ENCODE results near the gene PRSS12.

GRCh38 chr4:118329849-118330248 lies 23.0 kb downstream of the PRSS12 start:
- TF ChIP-seq, protein P1, sequence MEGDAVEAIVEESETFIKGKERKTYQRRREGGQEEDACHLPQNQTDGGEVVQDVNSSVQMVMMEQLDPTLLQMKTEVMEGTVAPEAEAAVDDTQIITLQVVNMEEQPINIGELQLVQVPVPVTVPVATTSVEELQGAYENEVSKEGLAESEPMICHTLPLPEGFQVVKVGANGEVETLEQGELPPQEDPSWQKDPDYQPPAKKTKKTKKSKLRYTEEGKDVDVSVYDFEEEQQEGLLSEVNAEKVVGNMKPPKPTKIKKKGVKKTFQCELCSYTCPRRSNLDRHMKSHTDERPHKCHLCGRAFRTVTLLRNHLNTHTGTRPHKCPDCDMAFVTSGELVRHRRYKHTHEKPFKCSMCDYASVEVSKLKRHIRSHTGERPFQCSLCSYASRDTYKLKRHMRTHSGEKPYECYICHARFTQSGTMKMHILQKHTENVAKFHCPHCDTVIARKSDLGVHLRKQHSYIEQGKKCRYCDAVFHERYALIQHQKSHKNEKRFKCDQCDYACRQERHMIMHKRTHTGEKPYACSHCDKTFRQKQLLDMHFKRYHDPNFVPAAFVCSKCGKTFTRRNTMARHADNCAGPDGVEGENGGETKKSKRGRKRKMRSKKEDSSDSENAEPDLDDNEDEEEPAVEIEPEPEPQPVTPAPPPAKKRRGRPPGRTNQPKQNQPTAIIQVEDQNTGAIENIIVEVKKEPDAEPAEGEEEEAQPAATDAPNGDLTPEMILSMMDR (IDR thresholded peaks at IDR 0.05; ENCODE audit: insufficient read depth, low read length), result no peak
- TF ChIP-seq POLR2AphosphoS5 (IDR thresholded peaks at IDR 0.05; ENCODE audit: low read depth) (no peak), SPI1 (IDR thresholded peaks at IDR 0.05; ENCODE audit: borderline replicate concordance, low read depth) (no peak), REST (IDR thresholded peaks at IDR 0.05; ENCODE audit: insufficient replicate concordance, low read depth) (no peak)
